ENCODE data around the gene CRADD. TPM values are rescaled to one million over a fixed set of nuclear protein-coding genes. Genes with fewer than 3 reads are reported as not detected.

Gene CRADD
- total RNA-seq, 2 experiments from 2014 or later: 9.7 to 12.6 TPM

DNA sequence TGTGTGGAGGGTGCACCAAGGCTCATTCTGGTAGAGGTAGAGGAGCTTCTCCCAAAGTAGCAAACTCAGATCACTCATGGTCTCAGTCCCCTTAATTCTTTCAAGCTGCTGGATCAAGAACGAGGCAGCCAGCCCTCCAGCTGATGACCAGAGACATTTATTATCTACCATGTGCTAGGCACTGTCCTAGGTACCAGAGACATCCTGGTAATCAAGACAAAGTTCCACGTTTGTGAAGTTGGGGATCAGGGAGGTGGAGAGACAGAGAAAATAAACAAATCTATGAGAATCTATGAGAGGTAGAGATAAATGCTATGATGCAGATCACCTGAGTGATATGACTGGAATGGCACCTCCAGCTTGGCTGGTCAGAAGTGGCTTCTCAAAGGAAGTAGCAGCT lies 130.2 kb downstream of the CRADD start:
- H3K36me3 Mint-ChIP-seq (ENCODE audit: low read depth): no peaks in the 10 kb centered on the region
- no peaks in the 10 kb centered on the region for H3K27me3 Mint-ChIP-seq
- H3K27ac Mint-ChIP-seq: no peak overlapping the region
- H3K9me3 Mint-ChIP-seq: peaks cover 3% of the 10 kb centered on the region
- CTCF ChIA-PET: interaction anchor here (0.9 to 1.6 kb wide), 2 partner anchors 28 to 32 kb away, joined by 3 read pairs; no protein-coding TSS in a partner anchor
- peaks cover 11% of the 10 kb centered on the region for H3K4me1 Mint-ChIP-seq
- no peak for DNase-seq
- POLR2A ChIA-PET: no interaction called here
- H3K4me3 Mint-ChIP-seq: no peak overlapping the region

DNA sequence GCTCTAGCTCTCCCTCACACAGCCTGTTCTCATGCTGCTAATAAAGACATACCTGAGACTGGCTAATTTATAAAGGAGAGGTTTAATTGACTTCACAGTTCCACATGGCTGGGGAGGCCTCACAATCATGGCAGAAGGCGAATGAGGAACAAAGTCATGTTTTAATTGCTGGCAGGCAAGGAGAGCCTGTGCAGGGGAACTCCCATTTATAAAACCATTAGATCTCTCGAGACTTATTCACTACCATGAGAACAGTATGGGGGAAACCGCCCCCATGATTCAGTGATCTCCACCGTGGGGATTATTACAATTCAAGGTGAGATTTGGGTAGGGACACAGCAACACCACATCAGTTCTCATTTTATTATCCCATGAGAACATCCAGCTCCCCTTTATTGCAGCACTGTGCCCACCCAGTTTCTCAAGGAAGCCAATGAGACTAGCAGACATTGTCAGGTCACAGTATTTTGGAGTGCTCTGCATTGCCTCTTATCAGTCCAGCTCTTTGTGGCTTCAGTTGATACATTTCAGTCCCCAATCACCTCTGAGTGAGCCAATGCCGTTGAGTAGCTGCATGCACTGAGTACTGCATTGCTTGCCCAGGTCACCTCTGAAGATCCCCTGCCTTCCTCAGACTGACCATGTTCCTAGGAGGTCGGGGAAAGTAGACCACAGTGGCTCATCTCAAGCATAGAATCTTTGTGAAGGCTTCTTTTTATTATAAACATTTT lies 131.2 kb downstream of the CRADD start:
- H3K27ac Mint-ChIP-seq: no peak overlapping the region
- no peak for DNase-seq
- H3K9me3 Mint-ChIP-seq: peaks cover 3% of the 10 kb centered on the region
- CTCF ChIA-PET: interaction anchor here (0.9 to 1.8 kb wide), 2 partner anchors 12 to 27 kb away, joined by 3 to 5 read pairs; no protein-coding TSS in a partner anchor
- peaks cover 7% of the 10 kb centered on the region for H3K4me1 Mint-ChIP-seq
- POLR2A ChIA-PET: no interaction called here
- H3K4me3 Mint-ChIP-seq: no peak overlapping the region
- no peaks in the 10 kb centered on the region for H3K36me3 Mint-ChIP-seq (ENCODE audit: low read depth)
- no peaks in the 10 kb centered on the region for H3K27me3 Mint-ChIP-seq

DNA sequence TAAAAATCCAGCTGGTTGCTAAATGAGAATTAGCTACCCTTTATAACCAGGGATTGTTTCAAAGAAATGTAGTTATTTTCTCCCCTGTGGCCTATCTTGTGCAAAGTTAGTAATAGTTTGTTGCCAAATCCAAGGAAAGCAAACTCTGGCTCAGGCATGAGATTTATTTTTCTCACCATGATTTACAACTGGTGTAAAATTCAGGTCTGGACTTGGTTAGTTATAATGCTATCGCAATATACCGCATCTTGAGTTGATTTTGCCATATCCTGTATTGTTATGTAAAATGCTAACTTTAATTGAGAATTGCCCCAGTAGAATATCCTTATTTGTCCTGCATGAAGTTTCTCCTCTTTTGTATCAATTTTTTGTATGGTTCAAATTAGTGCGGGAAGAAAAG lies 135.5 kb downstream of the CRADD start:
- H3K9me3 Mint-ChIP-seq: no peaks in the 10 kb centered on the region
- H3K4me1 Mint-ChIP-seq: peaks cover 4% of the 10 kb centered on the region
- ChIA-PET CTCF (interaction anchor here (0.5 kb wide), 1 partner anchor 310 kb away, joined by 3 read pairs; no protein-coding TSS in a partner anchor), POLR2A (no interaction called here)
- no peaks in the 10 kb centered on the region for H3K27me3 Mint-ChIP-seq
- DNase-seq: no peak
- no peak overlapping the region for H3K4me3 Mint-ChIP-seq
- H3K36me3 Mint-ChIP-seq (ENCODE audit: low read depth): no peaks in the 10 kb centered on the region
- no peak overlapping the region for H3K27ac Mint-ChIP-seq

DNA sequence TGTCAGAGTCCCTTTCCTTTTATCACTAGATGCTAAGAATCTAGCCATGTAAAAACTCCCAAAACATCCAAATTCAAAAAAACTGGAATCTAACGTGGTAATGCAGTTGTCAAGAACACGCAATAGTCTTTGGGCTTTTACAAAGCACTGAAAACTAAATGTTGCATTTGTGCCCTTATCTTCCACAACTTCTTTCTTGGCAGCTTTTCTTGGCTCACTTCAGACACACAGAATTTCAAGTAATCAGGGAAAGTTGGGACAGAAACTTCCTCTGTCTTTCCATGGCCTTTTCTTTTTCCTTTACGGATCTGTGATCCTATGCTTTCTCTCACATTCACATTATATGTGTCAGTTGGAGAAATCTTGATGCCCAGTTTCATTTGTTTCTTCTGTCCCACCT lies 136.0 kb downstream of the CRADD start:
- no peak overlapping the region for H3K4me3 Mint-ChIP-seq
- H3K36me3 Mint-ChIP-seq (ENCODE audit: low read depth): no peaks in the 10 kb centered on the region
- DNase-seq: no peak
- peaks cover 4% of the 10 kb centered on the region for H3K4me1 Mint-ChIP-seq
- no peaks in the 10 kb centered on the region for H3K27me3 Mint-ChIP-seq
- ChIA-PET CTCF (interaction anchor here (1.5 kb wide), 1 partner anchor 23 kb away, joined by 3 read pairs; no protein-coding TSS in a partner anchor), POLR2A (no interaction called here)
- H3K9me3 Mint-ChIP-seq: no peaks in the 10 kb centered on the region
- H3K27ac Mint-ChIP-seq: no peak overlapping the region

DNA sequence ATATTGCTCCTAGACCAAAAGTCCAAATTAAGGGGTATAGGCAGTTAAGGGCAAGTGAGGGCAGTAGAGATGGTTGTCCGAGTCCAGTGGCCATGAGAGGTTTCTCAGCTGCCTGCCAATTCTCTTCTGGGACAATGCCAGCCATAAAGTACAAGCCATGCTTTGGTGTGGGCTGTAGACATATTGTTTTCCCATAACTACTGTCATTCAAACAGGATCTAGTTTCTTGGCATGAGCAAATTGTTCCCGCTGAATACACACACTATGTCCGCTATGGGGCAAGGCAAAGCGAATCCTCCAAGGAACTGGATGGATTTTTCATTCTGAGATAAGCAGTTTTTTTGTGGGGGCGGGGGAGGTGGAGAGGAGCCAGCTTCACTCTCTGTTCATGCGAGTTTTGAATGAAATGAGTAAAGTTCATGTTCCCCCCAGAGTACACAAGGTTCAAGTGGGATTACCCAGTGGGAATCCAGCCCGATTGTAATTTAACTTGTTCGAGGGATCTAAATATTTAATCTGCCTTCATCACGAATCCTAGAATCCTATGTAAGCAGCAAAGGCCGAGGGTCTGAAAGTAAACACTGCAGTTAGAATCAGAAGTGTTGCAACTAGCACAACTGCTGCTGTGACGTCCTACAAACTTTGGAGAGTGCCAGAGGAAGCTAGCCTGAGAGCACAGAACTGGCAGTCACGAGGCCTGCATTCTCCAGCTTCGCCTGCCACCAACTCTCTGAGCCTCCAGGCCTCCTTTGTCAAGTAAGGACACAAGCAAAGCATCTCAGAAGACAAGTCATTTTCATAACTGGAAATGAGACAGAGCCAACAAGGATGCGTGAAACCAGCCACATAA lies 137.0 kb downstream of the CRADD start:
- no peak for DNase-seq
- H3K4me3 Mint-ChIP-seq: no peak overlapping the region
- POLR2A ChIA-PET: no interaction called here
- CTCF ChIA-PET: interaction anchor here (1.5 kb wide), 1 partner anchor 22 kb away, joined by 3 read pairs; no protein-coding TSS in a partner anchor
- H3K4me1 Mint-ChIP-seq: peaks cover 4% of the 10 kb centered on the region
- H3K36me3 Mint-ChIP-seq (ENCODE audit: low read depth): no peaks in the 10 kb centered on the region
- H3K9me3 Mint-ChIP-seq: no peaks in the 10 kb centered on the region
- no peaks in the 10 kb centered on the region for H3K27me3 Mint-ChIP-seq
- no peak overlapping the region for H3K27ac Mint-ChIP-seq

DNA sequence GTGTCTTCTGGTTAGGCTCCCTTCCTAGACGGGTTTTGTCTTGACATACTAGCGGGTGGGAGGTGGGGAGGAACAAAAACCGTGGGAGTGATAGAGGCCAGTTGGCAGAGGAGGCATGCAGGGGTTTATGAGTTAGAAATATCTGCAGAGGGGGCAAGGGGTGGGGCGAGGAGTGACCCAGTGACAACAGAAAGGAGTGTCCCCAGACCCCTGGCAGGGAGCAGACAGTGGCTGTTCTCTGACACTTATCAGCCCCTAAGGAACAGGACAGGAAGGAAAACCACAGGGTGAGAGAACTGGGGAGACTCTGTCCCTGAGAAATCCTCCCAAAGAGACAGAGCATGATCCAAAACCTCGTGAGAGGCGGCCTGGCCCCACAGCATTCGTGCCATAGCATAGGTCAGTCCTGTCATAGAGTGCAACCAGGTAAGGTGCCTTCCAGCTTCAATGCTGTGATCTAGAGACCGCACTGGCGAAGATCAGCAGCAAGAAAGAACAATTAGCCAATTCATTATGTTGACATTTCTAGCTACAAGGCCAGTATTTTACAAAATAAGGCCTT lies 141.4 kb downstream of the CRADD start:
- CTCF ChIA-PET: interaction anchor here (1.3 to 2.0 kb wide), 2 partner anchors 12 to 30 kb away, joined by 4 read pairs; no protein-coding TSS in a partner anchor
- POLR2A ChIA-PET: no interaction called here

DNA sequence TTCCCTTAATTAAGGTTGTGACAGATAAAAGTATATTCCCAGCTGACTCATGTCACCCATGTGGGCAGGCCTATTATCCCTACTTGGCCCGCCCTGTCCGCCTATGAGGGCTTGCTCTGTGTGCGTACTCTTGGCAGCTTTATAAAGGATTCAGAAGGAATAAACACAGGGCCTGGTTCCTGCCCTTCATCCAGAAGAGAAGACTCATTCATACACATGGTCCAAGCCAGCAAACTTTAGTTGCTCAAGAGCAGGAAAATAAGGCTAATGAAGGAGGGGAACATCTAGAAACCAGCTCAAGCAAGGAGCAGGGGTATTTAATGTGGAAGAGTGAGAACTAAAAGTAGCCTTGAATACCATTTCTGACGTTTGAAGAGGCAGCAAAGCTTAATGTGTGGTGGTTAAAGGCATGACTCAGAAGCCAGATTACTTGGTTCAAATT lies 141.9 kb downstream of the CRADD start:
- H3K27ac Mint-ChIP-seq: no peak overlapping the region
- peaks cover 1% of the 10 kb centered on the region for H3K36me3 Mint-ChIP-seq (ENCODE audit: low read depth)
- no peaks in the 10 kb centered on the region for H3K27me3 Mint-ChIP-seq
- no peak overlapping the region for H3K4me3 Mint-ChIP-seq
- peaks cover 4% of the 10 kb centered on the region for H3K4me1 Mint-ChIP-seq
- DNase-seq: no peak
- H3K9me3 Mint-ChIP-seq: peaks cover 7% of the 10 kb centered on the region
- CTCF ChIA-PET: interaction anchor here (1.6 to 2.0 kb wide), 2 partner anchors 9 to 11 kb away, joined by 4 read pairs; no protein-coding TSS in a partner anchor
- POLR2A ChIA-PET: no interaction called here

More for the DNA sequence above, 141.4 kb downstream of the CRADD start:
- H3K36me3 Mint-ChIP-seq (ENCODE audit: low read depth): peaks cover 1% of the 10 kb centered on the region
- DNase-seq: no peak
- H3K9me3 Mint-ChIP-seq: peaks cover 7% of the 10 kb centered on the region
- H3K27ac Mint-ChIP-seq: no peak overlapping the region
- H3K4me3 Mint-ChIP-seq: no peak overlapping the region
- H3K4me1 Mint-ChIP-seq: peaks cover 4% of the 10 kb centered on the region
- no peaks in the 10 kb centered on the region for H3K27me3 Mint-ChIP-seq

DNA sequence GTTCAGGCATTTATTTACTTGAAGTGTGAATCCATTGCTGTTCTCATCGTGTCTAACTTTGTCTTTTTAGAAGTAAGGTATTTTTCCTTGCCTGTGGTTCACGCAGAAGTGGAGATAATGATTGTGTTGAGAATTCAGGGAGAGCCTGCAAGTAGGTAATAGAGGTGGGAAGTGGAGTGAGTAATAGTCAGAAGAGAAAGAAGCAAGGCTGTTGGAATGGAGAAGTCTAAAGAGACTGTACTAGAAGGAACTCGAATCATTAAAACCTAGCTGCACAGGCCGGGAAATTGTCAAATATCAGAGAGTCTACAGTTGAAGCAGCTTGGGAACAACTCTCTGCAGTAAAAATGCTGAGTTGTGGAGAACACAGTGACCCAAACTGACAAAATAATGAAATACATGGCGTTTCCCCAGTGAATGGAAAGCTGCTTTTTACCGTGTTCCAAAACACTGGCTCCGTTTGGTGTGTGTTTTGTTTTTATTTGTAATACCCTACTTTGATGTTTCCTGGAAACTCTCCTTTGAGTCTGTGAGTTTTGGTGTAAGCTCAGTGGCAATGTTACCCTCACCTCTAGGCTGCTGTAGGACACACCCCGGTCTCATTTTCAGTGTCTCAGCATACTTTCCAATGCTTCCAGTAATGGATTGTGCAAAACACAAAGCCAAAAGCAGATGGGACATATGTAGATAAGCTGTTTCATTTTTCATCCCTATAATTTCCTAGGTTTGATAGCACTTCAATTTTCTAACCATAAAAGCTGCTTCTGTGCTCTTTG lies 146.6 kb downstream of the CRADD start:
- Mint-ChIP-seq H3K27ac (no peak overlapping the region), H3K9me3 (peaks cover 7% of the 10 kb centered on the region), H3K4me3 (no peak overlapping the region), H3K4me1 (no peaks in the 10 kb centered on the region), H3K27me3 (no peaks in the 10 kb centered on the region), H3K36me3 (ENCODE audit: low read depth) (peaks cover 1% of the 10 kb centered on the region)
- ChIA-PET POLR2A (no interaction called here), CTCF (interaction anchor here (0.8 to 1.2 kb wide), 2 partner anchors 8 to 278 kb away, joined by 3 to 5 read pairs; no protein-coding TSS in a partner anchor)
- DNase-seq: no peak

DNA sequence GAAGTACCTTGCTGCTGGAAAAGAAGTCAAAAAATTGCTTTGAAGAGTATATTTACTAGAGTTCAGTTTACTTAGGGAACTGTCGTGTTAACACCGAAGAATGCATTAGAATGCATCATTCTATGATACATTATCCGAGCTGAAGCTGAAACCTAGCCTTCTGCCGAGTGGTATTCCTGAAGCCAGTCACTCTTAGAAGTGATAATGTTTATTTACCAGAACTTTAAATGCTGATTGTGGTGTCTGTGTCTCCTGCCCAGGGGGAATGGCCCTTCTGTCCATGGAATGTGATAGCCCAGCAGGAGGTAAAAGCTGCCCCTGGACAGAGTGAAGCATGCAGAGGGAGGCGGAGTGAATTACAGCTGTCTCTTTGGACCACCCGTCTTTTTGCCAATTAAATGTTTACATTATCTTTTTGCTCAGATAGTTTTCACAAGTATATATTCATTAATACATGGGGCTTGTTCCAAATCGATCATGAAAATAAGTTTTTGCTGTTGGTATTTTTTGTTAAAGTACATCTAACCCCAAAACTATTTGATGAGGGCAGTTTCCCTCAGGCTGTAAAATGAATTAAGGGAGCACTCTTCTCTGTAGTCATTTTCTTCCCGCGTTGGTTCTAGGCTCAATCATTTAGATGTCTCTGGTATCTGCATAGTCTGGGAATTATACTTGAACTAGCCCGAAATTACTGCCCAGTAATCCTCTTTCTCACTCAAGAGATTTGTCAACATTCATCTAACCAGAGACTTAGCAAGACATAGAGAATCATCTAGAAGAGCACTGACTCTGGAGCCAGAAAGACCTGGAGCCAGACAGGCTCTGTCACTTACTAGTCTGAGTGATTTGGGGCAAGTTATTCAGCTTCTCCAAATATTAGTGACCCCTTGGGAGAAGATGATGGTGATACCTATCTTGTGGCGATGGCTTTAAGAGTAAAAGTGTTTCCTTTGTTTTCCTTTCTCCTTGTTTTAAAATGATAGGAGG lies 147.6 kb downstream of the CRADD start:
- Mint-ChIP-seq H3K4me1 (no peaks in the 10 kb centered on the region), H3K9me3 (peaks cover 6% of the 10 kb centered on the region), H3K36me3 (ENCODE audit: low read depth) (peaks cover 1% of the 10 kb centered on the region), H3K4me3 (no peak overlapping the region), H3K27me3 (no peaks in the 10 kb centered on the region), H3K27ac (no peak overlapping the region)
- DNase-seq: no peak
- CTCF ChIA-PET: no interaction called here
- POLR2A ChIA-PET: no interaction called here

DNA sequence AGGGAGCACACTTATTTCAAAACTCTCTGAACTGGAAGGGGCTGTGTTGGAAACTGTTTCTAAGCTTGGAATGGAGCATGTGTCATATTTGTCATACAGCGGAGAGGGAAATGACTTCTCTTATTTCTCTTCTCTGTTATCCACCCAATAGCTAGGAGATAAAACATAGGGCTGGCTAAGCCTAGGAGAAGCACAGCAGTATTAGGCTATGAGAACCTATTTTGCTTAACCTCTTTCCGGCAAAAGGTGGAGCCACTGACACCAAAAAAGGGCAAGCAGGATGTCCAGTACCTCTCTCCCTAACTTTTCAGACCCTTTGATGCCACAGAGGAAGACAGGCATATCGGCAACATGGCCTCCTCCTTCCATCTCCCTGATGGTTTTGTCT lies 148.3 kb downstream of the CRADD start:
- no peaks in the 10 kb centered on the region for H3K4me1 Mint-ChIP-seq
- CTCF ChIA-PET: no interaction called here
- no peak overlapping the region for H3K27ac Mint-ChIP-seq

DNA sequence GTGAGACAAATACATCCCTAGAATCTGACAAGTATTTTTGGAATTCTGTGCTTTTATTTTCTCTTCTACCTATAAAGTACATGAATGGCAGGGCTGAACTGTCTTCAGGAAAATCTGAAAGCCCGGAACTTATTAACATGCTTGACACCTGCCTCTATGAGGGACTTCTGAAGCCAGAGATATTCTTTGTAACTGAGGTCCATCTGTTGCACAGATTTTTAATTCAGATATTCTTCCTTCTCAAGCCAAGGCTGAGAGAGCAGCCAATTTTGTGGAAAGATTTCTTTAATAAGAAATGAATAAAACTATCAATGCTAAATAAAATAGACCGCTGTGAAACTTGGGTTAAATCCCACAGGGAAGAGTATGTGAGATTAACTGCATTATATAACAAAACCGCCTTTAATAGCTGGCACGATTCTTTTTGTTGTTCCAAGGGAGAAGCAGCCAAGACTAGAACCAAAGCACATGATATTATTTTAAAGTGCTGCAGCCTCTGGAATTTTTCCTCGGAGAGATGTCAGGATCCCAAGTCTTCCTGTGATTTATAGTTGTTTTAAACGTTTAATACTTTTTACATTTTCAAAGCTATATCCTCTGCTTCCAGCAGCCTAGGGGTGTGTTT lies 148.9 kb downstream of the CRADD start:
- Mint-ChIP-seq H3K9me3 (peaks cover 3% of the 10 kb centered on the region), H3K36me3 (ENCODE audit: low read depth) (peaks cover 1% of the 10 kb centered on the region), H3K27ac (no peak overlapping the region), H3K27me3 (no peaks in the 10 kb centered on the region), H3K4me3 (no peak overlapping the region), H3K4me1 (no peaks in the 10 kb centered on the region)
- DNase-seq: no peak
- POLR2A ChIA-PET: no interaction called here
- CTCF ChIA-PET: interaction anchor here (1.4 kb wide), 1 partner anchor 33 kb away, joined by 3 read pairs; no protein-coding TSS in a partner anchor

More for the DNA sequence above, 148.3 kb downstream of the CRADD start:
- no peak for DNase-seq
- peaks cover 3% of the 10 kb centered on the region for H3K9me3 Mint-ChIP-seq
- POLR2A ChIA-PET: no interaction called here
- no peaks in the 10 kb centered on the region for H3K27me3 Mint-ChIP-seq
- H3K4me3 Mint-ChIP-seq: no peak overlapping the region
- peaks cover 1% of the 10 kb centered on the region for H3K36me3 Mint-ChIP-seq (ENCODE audit: low read depth)

All from activated CD4-positive, alpha-beta T cell treated with anti-CD3 and anti-CD28 coated beads, Interleukin-2, amount 10 ng/mL, durations not matched to agents 7 days and 5 days (primary cell).